ENCODE measurements around the gene FNDC1.

Gene FNDC1

GRCh38 chr6:159157431-159157830 is 11.8 kb upstream of the FNDC1 start:
- in situ Hi-C loops (cut with HindIII; ENCODE audit: low sequenced_read_pairs) = no loop called here

DNA sequence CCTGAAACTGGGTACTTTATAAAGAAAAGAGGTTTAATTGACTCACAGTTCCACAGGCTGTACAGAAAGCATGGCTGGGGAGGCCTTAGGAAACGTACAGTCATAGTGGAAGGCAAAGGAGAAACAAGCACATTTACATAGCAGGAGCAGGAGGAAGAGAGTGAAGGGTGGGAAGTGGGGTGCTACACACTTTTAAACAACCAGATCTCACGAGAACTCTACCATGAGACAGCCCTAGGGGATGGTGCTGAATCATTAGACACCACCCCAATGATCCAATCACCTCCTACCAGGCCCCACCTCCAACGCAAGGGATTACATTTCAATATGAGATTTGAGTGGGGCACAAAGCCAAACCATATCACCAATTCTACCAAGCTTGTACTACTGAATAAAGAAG is 7.4 kb upstream of the FNDC1 start:
- in situ Hi-C loops (cut with HindIII; ENCODE audit: low sequenced_read_pairs) = no loop called here

DNA sequence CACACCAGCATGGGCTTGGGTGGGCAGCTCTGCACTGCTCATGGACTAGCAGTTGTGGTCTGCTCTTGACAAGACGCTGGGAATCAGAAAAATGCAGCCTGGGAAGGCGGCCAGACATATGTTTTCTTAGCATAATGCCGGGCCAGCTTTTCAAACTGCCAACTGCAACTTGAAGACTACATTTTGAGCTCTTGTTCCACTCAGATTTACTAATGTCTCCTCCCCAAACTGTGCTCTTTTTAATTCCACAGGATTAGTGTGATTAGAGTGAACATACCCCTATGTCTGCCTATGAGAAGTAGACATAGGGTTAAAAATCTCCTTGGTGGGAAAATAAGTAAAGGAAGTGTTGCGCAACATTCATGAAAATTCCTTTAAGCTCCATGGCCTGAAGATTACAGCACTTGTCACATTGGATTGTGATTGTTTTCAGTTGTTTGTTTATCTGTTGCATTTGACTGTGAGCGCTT is 5.3 kb upstream of the FNDC1 start:
- in situ Hi-C loops (cut with HindIII; ENCODE audit: low sequenced_read_pairs) = no loop called here

DNA sequence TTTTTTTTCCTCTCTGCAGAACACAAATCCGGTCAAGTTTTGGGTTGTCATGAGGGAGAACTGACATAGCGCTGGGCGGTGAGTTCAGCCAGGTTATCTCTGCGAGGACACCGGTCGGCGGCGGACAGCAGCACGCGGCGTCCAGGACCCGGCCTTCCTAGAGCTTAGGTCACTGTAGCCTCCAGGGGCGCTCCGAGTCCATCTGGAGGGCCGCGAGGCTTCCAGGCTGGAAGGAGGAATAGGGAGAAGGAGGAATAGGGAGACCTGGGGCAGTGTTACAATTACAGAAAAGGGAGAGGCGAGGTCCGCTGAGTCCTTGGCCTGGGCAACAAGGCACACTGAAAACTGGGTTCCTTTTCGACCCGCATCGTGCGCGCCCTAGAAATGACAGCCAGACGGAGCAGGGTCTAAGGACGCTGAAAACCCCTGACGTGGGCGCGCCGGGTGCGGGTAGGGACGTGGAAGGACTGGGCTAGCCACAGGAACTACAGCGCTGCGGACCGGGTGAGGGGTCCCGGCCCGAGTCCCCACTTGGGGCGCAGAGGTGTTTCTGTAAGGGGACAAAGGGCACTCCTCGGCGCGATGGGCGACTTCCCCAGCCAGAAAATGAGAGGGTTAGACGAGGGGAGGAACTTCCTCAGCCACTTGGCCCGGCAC is 536 bp upstream of the FNDC1 start:
- in situ Hi-C loops (cut with HindIII; ENCODE audit: low sequenced_read_pairs) = no loop called here

GRCh38 chr6:159169557-159170332 is 545 bp downstream of the FNDC1 start:
- in situ Hi-C loops (cut with HindIII; ENCODE audit: low sequenced_read_pairs) = loop anchor here (5.0 kb wide), 1 partner anchor 478 kb away; no protein-coding TSS in a partner anchor

GRCh38 chr6:159170333-159170672 is 1.1 kb downstream of the FNDC1 start:
- in situ Hi-C loops (cut with HindIII; ENCODE audit: low sequenced_read_pairs) = loop anchor here (5.0 kb wide), 1 partner anchor 477 kb away; no protein-coding TSS in a partner anchor

DNA sequence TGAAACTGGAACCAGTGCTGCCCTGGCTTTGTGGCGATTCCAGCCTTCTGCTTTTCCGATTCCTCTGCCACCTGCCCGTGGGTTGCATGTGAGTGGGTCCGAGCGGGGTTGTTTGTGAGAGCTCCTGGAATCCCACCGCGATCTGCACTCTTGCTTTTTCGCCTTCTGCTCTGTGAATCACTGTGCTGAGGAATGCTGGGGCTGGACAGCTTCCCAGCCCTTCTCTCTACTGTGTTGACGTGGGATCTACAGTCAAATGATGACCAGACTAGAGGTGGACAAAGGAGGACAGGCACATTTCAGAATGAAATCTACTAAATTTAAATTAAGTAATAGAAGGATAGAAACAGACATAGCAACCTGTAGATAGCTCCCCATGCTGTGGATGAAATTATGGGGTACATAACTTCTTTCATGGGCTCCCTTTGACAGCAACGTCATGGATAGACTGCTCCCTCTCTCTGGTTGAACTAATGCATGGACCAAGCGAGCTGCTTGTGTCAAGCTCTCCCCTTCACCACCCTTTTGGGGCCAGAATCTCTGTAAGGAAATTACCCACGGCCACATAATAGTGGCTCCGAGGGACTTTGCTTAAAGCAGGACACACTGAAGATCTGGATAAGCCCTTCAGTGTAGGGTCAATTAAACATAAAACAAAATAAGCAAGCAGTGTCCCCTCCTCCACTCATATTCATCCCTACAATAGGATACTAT is 2.0 kb downstream of the FNDC1 start:
- in situ Hi-C loops (cut with HindIII; ENCODE audit: low sequenced_read_pairs) = loop anchor here (5.0 kb wide), 1 partner anchor 476 kb away; no protein-coding TSS in a partner anchor

- in situ Hi-C loops (cut with HindIII; ENCODE audit: low sequenced_read_pairs) = loop anchor here (5.0 kb wide), 1 partner anchor 475 kb away; no protein-coding TSS in a partner anchor
Measured at GRCh38 chr6:159172091-159172491, 2.9 kb downstream of the FNDC1 start.

DNA sequence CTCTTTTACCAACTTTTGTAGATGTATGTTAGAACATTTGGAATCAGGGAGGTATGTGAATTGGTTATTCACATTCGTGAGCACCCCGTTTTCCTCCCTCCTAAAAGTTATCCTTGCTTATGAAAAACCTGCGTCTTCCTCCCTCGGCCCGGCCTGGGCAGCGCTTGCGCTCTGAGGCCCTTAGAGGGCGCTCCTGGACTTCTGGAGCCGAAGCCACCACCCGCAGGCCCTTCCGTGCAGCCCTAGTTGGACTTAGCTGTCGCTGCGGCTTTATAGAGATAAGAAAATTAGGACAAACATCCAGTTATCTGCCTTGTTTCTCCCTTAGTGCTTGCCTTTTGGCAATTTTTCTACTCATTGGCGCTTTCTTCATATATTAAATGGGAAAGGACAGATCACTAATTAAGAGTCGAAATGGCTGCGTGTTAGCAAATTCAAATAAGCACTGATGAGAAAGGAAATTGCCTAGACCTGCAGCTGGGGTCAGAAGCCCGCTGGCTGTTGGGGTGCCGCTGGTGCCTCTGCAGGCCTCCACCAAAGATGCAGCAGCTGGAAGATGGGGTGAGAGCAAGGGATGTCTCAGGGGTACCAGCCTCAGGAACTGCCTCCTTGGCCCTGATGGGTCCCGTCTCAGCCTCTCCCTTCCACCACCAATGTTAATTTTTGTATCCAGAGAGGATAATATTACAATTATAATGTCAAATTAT is 5.2 kb downstream of the FNDC1 start:
- in situ Hi-C loops (cut with HindIII; ENCODE audit: low sequenced_read_pairs) = loop anchor here (5.0 kb wide), 1 partner anchor 473 kb away; no protein-coding TSS in a partner anchor

GRCh38 chr6:159176913-159177312 is 7.7 kb downstream of the FNDC1 start:
- in situ Hi-C loops (cut with HindIII; ENCODE audit: low sequenced_read_pairs) = no loop called here

DNA sequence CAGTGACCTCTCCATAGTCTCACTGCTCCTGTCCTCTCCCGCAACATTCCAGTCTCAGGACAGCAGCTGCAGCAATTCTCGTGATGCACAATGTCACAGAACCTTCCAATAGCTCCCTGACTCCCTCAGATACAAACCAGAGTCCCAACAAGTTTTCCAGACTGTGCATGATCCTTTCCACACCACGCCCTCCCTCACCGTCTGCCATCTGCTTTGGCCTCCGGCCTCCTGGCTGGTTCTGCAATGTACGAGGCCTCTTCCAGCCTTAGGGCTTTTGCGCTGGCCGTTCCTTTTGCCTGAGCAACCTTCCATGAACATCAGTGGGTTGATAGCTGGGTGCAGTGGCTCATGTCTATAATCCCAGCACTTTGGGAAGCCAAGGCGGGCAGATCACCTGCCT is 9.6 kb downstream of the FNDC1 start:
- in situ Hi-C loops (cut with HindIII; ENCODE audit: low sequenced_read_pairs) = no loop called here

DNA sequence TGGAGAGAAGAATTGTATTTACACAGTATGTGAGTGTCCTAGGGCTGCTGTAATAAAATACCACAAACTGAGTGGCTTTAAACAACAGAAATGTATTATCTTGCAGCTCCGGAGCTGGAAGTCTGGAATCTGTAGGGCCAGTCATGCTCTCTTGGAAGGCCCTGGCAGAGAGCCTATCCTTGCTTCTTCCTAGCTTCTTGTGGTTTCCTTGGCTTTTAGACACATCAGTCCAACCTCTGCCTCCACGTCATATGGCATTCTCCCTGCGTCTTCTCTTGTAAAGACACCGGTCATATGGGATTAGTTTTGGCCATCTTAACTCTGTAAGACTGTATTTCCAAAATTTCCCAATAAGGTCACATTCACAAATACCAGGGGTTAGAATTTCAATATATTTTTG is 10.8 kb downstream of the FNDC1 start:
- in situ Hi-C loops (cut with HindIII; ENCODE audit: low sequenced_read_pairs) = no loop called here

DNA sequence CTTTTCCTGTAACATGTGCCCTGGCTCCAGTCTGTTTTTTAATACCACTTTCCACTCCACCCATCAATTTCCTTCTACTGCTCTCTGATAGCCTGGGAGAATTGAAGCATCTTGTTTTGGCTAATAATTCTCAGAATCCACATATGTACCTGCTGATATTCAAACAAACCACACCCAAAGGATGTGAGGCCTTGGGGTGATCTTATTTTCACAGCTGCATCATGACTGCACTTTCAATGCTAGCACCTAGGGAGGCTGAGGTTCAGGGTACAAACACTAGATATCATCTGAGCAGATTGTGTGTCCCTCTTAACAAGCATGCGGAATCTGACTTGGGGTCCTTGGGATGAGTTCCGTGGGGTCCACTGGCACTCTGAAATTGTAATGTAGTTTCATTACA is 12.7 kb downstream of the FNDC1 start:
- in situ Hi-C loops (cut with HindIII; ENCODE audit: low sequenced_read_pairs) = no loop called here

DNA sequence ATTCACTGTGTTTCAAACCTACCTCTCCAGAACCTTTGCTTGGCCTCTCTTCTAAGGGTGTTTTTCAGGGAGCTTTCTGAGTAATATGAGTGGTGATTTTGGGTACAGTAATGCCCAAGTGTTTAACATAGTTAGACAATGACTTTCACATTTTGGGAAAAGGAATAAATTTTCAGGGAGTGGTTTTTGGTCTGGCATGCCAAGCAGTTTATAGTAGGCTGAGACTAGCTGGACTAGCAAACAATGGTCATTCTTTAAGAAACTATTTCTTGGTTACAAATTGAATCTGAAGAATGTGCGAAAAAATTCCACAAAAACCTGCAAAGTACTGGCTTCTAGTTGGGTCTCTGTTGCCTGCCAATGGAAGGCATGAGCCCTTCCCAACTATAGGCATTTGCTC is 15.4 kb downstream of the FNDC1 start:
- in situ Hi-C loops (cut with HindIII; ENCODE audit: low sequenced_read_pairs) = no loop called here

- in situ Hi-C loops (cut with HindIII; ENCODE audit: low sequenced_read_pairs) = no loop called here
Measured at GRCh38 chr6:159190460-159190859, 21.3 kb downstream of the FNDC1 start.

DNA sequence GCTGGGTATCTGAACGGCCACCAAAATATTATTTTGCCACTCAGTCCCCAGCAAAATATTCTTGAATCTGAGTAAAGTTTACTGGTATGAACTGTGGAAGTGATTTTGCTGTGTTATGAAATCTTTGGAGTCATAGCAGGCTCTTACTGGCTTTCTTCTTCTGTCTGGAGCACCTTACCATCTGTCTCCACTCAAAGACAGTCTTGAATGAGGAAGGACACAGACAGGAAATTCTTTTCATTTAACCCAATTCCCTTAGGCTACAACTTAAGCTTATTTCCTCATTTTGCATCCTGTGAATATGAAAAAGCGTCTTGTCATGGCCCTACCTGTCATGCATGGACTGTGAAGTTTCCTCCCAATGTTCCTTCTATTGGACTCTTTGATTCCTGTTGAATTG is 24.7 kb downstream of the FNDC1 start:
- in situ Hi-C loops (cut with HindIII; ENCODE audit: low sequenced_read_pairs) = no loop called here

DNA sequence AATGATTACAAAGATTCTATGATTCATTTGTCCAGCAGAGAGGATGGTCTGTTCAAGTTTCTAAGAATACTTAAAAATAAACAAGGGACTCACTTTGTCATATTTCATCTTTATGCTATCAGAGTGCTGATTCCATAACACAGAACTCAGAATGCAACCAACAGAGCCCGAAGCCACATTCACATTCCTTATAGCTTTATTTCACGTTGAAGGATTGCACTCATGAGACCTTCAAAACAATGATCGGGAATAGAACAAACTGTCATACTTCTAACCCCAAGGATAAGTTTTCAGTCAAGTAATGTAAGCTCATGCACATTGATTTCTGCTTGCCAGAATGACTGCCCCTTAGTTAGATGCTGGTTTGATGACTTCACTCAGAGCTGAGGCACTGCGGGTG is 25.2 kb downstream of the FNDC1 start:
- in situ Hi-C loops (cut with HindIII; ENCODE audit: low sequenced_read_pairs) = no loop called here

DNA sequence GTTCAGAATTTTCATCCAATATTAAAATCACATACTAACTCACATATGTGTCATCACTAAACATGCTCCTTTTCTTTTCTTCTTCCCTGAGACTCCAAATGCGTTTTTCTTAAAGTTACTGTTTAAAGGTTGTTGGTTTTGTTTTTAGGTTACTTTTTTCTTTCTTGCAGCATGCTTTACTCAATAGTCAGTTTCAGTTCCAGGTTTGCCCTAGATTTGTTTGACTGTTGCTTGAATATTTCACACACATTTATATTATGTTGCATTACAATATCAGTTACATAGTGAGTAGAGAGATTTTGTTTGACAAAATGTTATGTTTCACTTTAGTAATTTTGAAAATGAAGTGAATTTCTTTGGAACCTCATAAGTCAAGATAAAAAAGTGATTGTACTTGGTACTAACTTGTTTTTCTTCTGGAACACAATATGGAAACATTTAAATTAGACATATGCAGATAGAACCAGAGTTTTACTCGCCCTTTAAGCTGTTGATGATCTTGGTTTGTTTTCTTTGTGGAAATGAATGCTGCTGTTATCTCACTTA is 27.3 kb downstream of the FNDC1 start:
- in situ Hi-C loops (cut with HindIII; ENCODE audit: low sequenced_read_pairs) = no loop called here

DNA sequence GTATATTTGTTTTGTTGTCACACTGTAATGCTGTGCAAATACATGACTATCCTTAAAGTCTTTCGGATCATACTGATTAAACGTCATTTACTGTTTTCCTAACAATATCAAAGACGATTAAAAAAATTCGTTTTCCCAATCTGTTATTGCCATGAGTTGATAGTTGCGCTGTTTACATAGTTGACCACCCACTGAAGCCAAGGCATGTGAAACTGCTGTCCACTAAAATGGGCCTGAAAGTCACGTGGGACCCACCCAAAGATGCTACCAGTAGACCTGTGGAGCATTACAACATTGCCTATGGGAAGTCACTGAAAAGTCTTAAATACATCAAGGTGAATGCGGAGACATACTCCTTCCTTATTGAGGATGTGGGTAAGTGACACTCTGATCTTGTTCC is 28.1 kb downstream of the FNDC1 start:
- in situ Hi-C loops (cut with HindIII; ENCODE audit: low sequenced_read_pairs) = no loop called here

GRCh38 chr6:159201336-159201735 is 32.1 kb downstream of the FNDC1 start:
- in situ Hi-C loops (cut with HindIII; ENCODE audit: low sequenced_read_pairs) = no loop called here

All from endothelial cell of hepatic sinusoid (primary cell).